ENCODE measurements around the gene USH1C. TPM values are rescaled to one million over a fixed set of nuclear protein-coding genes. Genes with fewer than 3 reads are reported as not detected.

Gene USH1C
- total RNA-seq, 1 donor from 2014 or later = 1.1 TPM

DNA sequence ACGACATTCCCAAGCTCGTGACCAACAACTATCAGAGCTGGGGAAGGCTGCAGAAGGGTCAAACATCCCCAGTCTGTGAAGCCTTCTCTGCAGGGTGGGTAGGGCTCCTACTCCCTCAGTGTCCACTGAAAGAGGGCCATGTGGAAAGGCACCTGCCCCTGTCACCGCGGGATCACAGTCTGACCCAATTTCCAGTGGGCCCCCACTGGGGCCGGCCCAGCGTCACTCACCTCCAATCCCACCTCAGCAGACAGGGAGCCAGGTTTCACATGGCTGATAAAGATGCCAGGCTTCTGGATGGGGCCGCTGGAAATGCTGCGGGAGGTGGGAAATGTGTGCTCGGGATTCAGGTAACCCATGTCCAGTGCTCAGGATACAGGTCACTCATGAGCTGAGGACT, 20.0 kb downstream of the USH1C start:
- TF ChIP-seq, protein P1, sequence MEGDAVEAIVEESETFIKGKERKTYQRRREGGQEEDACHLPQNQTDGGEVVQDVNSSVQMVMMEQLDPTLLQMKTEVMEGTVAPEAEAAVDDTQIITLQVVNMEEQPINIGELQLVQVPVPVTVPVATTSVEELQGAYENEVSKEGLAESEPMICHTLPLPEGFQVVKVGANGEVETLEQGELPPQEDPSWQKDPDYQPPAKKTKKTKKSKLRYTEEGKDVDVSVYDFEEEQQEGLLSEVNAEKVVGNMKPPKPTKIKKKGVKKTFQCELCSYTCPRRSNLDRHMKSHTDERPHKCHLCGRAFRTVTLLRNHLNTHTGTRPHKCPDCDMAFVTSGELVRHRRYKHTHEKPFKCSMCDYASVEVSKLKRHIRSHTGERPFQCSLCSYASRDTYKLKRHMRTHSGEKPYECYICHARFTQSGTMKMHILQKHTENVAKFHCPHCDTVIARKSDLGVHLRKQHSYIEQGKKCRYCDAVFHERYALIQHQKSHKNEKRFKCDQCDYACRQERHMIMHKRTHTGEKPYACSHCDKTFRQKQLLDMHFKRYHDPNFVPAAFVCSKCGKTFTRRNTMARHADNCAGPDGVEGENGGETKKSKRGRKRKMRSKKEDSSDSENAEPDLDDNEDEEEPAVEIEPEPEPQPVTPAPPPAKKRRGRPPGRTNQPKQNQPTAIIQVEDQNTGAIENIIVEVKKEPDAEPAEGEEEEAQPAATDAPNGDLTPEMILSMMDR (conservative IDR thresholded peaks at IDR 0.05; ENCODE audit: low read depth, low read length) = no peak
- DNase-seq (ENCODE audit: low read depth) = no peak
- H3K4me3 ChIP-seq (ENCODE audit: low read depth, low read length) = no peak overlapping the region

DNA sequence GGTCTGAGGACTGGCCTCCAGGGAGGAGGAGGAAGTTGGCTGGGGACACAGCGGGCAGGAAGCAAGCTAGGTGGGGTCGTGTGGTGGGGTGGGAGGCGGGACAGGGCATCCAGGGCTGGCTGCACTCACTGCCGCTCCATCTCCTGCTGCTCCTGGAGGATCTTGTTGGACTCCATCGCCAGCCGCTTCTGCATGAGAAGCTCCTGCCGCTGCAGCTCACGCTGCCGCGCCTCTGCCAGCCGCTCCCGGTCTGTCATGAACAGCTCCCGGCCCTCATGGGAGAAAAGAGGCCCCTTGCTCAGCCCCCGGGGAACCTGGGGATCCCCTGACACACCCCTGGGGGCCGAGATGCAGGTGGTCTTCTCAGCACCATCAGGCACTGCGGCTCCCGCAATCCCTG, 21.6 kb downstream of the USH1C start:
- no peak overlapping the region for H3K4me3 ChIP-seq (ENCODE audit: low read depth, low read length)
- DNase-seq (ENCODE audit: low read depth) = no peak
- TF ChIP-seq, protein P1 (conservative IDR thresholded peaks at IDR 0.05; ENCODE audit: low read depth, low read length) = no peak

DNA sequence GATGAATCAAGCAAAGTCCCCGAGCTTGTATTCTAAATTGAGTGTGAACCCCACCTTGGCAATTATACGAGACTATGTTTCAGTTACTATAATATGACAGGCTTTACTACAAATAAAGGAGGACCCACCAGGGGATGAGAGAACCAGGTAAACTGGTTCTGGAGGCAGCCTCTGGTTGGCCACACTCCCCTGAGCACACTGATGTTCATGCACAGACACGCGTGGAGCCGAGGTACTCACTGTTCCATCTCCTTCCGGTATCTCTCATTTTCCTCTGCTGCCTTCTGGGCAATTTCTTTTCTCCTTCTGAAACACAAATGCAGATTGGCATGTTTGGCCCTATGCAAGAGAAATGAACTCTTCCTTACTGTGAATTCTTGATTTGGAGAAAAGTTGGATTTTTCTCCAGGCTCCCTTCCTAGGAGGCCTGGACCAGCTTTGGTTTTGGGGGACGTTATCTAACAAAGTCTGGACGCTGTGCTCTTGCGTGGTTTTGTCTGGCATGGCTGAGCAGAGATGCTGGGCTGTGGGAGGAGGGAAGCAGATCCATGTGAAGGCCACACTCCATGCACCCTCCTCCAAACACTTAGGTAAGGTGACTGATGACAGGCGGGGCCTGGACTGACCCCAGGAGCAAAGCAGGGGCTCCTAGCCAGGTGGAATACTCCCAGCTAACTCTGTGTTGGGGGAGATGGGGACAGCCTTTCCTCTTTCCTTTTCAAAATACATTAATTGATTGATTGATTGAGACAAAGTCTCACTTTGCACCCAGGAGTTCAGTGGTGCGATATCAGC, 22.9 kb downstream of the USH1C start:
- DNase-seq (ENCODE audit: low read depth) = no peak
- no peak overlapping the region for H3K4me3 ChIP-seq (ENCODE audit: low read depth, low read length)
- TF ChIP-seq, protein P1 (conservative IDR thresholded peaks at IDR 0.05; ENCODE audit: low read depth, low read length) = no peak

DNA sequence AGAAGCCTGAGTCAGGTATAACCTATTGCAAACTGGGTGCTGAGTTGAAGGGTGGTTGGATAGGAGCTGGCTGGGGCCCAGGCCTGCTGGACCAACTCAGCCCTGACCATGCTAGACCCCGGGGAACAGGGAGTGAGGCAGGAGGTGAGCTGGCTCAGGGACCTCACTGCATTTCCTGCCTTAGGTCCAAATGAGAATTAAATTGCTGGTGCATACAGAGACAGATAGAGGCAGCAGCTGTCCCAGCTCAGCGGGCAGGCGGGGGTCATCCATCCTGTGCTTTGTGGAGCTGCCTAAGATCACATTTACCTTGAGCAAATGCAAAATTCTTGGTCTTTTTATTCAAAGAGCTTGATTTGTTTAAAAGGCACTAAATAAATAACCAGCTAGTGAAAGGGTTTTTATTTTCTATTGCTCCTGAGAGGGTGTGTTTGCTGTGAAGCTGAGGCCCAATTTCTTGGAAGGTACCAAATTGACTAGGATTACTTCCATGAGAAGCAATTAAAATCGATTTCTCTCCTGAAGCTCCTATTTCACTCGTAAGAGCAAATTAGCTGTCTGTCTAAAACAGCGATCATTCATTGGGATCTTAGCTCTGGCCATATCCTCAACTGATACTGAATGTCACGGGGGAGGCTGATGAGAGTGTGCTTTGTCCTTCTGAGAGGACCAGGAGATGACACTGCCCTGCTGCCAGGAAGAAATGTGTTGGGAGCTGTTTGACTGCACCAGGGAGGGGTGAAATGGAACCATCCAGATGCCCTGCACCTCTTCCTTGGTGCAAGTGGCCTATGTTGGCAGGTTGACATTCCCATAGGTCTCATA, 24.9 kb downstream of the USH1C start:
- DNase-seq (ENCODE audit: low read depth) = no peak
- no peak overlapping the region for H3K4me3 ChIP-seq (ENCODE audit: low read depth, low read length)
- TF ChIP-seq, protein P1 (conservative IDR thresholded peaks at IDR 0.05; ENCODE audit: low read depth, low read length) = no peak

DNA sequence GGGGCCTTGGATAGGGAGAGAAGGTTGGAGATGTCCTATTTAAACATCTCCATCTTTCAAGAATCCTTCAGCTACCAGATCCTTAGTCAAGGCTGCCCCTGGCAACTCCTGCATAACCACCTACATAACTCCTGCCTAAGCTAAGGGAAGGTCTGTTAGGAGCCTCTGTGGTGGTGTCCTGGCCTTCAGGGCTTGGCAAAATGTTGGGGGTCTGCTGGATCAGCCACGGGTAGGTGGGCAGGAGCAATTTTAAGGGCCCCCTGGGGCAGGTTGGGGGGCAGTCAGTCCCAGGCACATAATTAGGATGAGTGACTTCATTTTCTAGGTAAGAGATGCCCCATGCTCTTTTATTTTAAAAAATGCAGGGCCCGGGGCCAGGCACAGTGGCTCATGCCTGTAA, 25.9 kb downstream of the USH1C start:
- H3K4me3 ChIP-seq (ENCODE audit: low read depth, low read length) = no peak overlapping the region
- TF ChIP-seq, protein P1 (conservative IDR thresholded peaks at IDR 0.05; ENCODE audit: low read depth, low read length) = no peak
- DNase-seq (ENCODE audit: low read depth) = no peak

DNA sequence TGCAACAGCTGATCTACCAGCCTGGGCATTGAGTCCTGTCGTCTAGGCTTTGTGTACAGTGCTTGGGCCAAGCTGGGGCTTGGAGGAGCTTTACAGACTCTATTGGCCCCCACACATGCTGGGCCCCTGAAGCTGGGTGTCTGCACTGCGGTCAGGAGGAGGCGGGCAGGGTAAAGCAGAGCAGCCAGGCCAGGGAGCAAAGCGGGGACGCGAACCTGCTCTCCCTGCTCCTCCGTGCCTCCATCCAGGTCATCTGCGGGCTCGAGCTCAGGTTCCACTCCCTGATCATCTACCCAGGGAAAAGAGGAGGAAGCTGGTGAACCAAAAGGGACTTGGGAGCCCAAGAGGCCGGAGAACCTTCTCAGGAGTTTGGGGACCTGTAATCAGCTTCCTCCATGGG, 27.0 kb downstream of the USH1C start:
- DNase-seq (ENCODE audit: low read depth) = no peak
- TF ChIP-seq, protein P1 (conservative IDR thresholded peaks at IDR 0.05; ENCODE audit: low read depth, low read length) = no peak
- H3K4me3 ChIP-seq (ENCODE audit: low read depth, low read length) = no peak overlapping the region
